Loucy (cell line): ENCODE measurements around the gene WHAMM.

Source experiments
- H2AFZ ChIP-seq: fragments of 200-600 bp; sonication (generic); 2 replicates; pipeline ENCODE4 v1.6.0; 2016; ENCODE audit warnings: antibody characterized with exemption, mild to moderate bottlenecking, low read length, moderate library complexity
- H3F3A ChIP-seq: fragments of 200-600 bp; 2 replicates; pipeline ENCODE4 v1.6.0; 2016; ENCODE audit warnings: antibody characterized with exemption, low read depth, mild to moderate bottlenecking
- H3K27me3 ChIP-seq: fragments of 200-600 bp; sonication (generic); 2 replicates; pipeline ENCODE4 v1.6.1; 2014; ENCODE audit warnings: low read length, mild to moderate bottlenecking; ENCODE audit not compliant: insufficient read depth, poor library complexity, severe bottlenecking
- H3K36me3 ChIP-seq: fragments of 200-600 bp; sonication (generic); 2 replicates; pipeline ENCODE4 v1.6.1; 2016; ENCODE audit warnings: low read length; ENCODE audit not compliant: insufficient read depth
- H3K4me1 ChIP-seq: fragments of 200-600 bp; sonication (generic); 2 replicates; pipeline ENCODE4 v1.5.1; 2014; ENCODE audit warnings: low read length, mild to moderate bottlenecking; ENCODE audit not compliant: insufficient read depth, poor library complexity, severe bottlenecking
- H3K4me2 ChIP-seq: fragments of 200-600 bp; sonication (generic); 2 replicates; pipeline ENCODE4 v1.6.0; 2014; ENCODE audit warnings: antibody characterized with exemption, low read length, low read depth, mild to moderate bottlenecking; ENCODE audit not compliant: poor library complexity, severe bottlenecking
- H3K4me3 ChIP-seq: fragments of 200-600 bp; sonication (generic); 2 replicates; pipeline ENCODE4 v1.5.1; 2014; ENCODE audit warnings: low read length, mild to moderate bottlenecking, mixed read lengths; ENCODE audit not compliant: poor library complexity, severe bottlenecking
- H3K79me2 ChIP-seq: fragments of 200-600 bp; sonication (generic); 2 replicates; pipeline ENCODE4 v1.6.1; 2014; ENCODE audit warnings: low read length; ENCODE audit not compliant: insufficient read depth
- H3K9ac ChIP-seq: fragments of 200-600 bp; sonication (generic); 2 replicates; pipeline ENCODE4 v1.6.0; 2014; ENCODE audit warnings: mild to moderate bottlenecking, low read depth, low read length, moderate library complexity; ENCODE audit not compliant: poor library complexity, severe bottlenecking
- H3K9me2 ChIP-seq: fragments of 200-600 bp; sonication (generic); replicated peaks from 2 replicates; pipeline ENCODE4 v1.6.1; 2016; ENCODE audit warnings: low read depth, low read length, mixed read lengths
- H3K9me3 ChIP-seq: fragments of 200-600 bp; sonication (generic); 2 replicates; pipeline ENCODE4 v1.6.1; 2014; ENCODE audit warnings: mild to moderate bottlenecking, antibody characterized with exemption, low read length, low read depth; ENCODE audit not compliant: insufficient read depth
- H4K20me1 ChIP-seq: fragments of 200-600 bp; sonication (generic); 2 replicates; pipeline ENCODE4 v1.6.0; 2014; ENCODE audit warnings: antibody characterized with exemption, low read length, mild to moderate bottlenecking; ENCODE audit not compliant: insufficient read depth, poor library complexity, severe bottlenecking
- CTCF ChIP-seq: fragments of 200-600 bp; sonication (generic); conservative IDR thresholded peaks from 2 replicates; pipeline ENCODE4 v1.5.1; 2014; ENCODE audit warnings: mild to moderate bottlenecking, antibody characterized with exemption, low read length
- EZH2phosphoT487 ChIP-seq: fragments of 200-600 bp; IDR thresholded peaks from 2 replicates; pipeline ENCODE4 v1.6.1; 2018; ENCODE audit warnings: antibody characterized with exemption, mild to moderate bottlenecking, moderate library complexity, borderline replicate concordance

Gene WHAMM

GRCh38 chr15:82768414-82769054, 40.9 kb upstream of the WHAMM start:
- no peaks in the 10 kb centered on the region for H3K79me2 ChIP-seq
- H3K4me1 ChIP-seq, result no peaks in the 10 kb centered on the region
- no peak overlapping the region for H2AFZ ChIP-seq
- H3F3A ChIP-seq, result no peaks in the 10 kb centered on the region
- peaks cover 3% of the 10 kb centered on the region; the same call in 1 of the 2 replicates for H3K36me3 ChIP-seq
- no peaks in the 10 kb centered on the region for H3K9me2 ChIP-seq
- no peaks in the 10 kb centered on the region for H3K9me3 ChIP-seq
- H3K4me2 ChIP-seq, result no peak overlapping the region
- no peaks in the 10 kb centered on the region for H4K20me1 ChIP-seq
- no peak overlapping the region for H3K9ac ChIP-seq
- no peaks in the 10 kb centered on the region for H3K27me3 ChIP-seq
- H3K4me3 ChIP-seq, result no peak overlapping the region
- TF ChIP-seq EZH2phosphoT487, result no peak
- no peak for TF ChIP-seq CTCF

- Histone ChIP-seq H3K4me1 (no peaks in the 10 kb centered on the region), H3K79me2 (no peaks in the 10 kb centered on the region), H3K9ac (no peak overlapping the region), H3K27me3 (no peaks in the 10 kb centered on the region), H3K36me3 (no peaks in the 10 kb centered on the region), H4K20me1 (no peaks in the 10 kb centered on the region), H3K9me3 (no peaks in the 10 kb centered on the region), H3F3A (no peaks in the 10 kb centered on the region), H3K4me2 (no peak overlapping the region), H2AFZ (no peak overlapping the region), H3K4me3 (no peak overlapping the region), H3K9me2 (no peaks in the 10 kb centered on the region)
- TF ChIP-seq EZH2phosphoT487 (no peak), CTCF (no peak)
Observed at GRCh38 chr15:82771789-82772607, 37.4 kb upstream of the WHAMM start.

- Histone ChIP-seq H3F3A (no peaks in the 10 kb centered on the region), H3K9me3 (no peaks in the 10 kb centered on the region), H3K4me2 (no peak overlapping the region), H4K20me1 (no peaks in the 10 kb centered on the region), H3K9me2 (no peaks in the 10 kb centered on the region), H3K27me3 (no peaks in the 10 kb centered on the region), H3K36me3 (no peaks in the 10 kb centered on the region), H2AFZ (no peak overlapping the region), H3K4me1 (no peaks in the 10 kb centered on the region), H3K79me2 (no peaks in the 10 kb centered on the region), H3K9ac (no peak overlapping the region), H3K4me3 (no peak overlapping the region)
- TF ChIP-seq EZH2phosphoT487, result no peak
- no peak for TF ChIP-seq CTCF
Observed at GRCh38 chr15:82774496-82774895, 34.9 kb upstream of the WHAMM start.
